Daoy (cell line): ENCODE measurements around the gene CCL16. TPM values are rescaled to one million over a fixed set of nuclear protein-coding genes. Genes with fewer than 3 reads are reported as not detected.
"Not testable (repeated sequence)": the region's sequence is repeated elsewhere in the genome, so short reads cannot be mapped to it uniquely, and the experiment has no call there.

ENCODE experiments used
- DNase-seq: peaks from one replicate; pipeline ENCODE4 v3.0.0-alpha.2; 2015; ENCODE audit warnings: low read depth
- total RNA-seq: library from RNA; depleted of rRNA; stranded (reverse); fragments of >200 nt; shearing (Covaris generic); gene quantifications from 2 replicates; pipeline ENCODE4 v1.2.3, GENCODE V29; 2014; rRNA removed

The CCL16 gene
- total RNA-seq, 1 experiment from 2014 or later, result not detected

DNA sequence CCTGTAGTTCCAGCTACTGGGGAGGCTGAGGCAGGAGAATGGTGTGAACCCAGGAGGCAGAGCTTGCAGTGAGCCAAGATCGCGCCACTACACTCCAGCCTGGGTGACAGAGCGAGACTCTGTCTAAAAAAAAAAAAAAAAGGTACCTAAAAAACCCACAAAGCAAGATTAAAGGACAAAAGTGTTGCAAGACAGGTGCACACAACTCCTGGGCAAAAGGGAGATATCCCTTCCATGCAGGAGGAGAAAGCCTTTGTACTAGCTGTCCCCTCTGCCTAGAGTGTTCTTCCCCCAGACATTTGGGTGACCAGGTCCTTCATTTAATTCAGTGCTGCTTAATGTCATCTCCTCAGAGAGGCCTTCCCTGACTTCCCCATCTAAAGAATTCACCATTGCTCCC lies 42.8 kb downstream of the CCL16 start:
- DNase-seq, result not testable (repeated sequence)

GRCh38 chr17:35936063-35936462 lies 45.2 kb downstream of the CCL16 start:
- DNase-seq, result no peak

DNA sequence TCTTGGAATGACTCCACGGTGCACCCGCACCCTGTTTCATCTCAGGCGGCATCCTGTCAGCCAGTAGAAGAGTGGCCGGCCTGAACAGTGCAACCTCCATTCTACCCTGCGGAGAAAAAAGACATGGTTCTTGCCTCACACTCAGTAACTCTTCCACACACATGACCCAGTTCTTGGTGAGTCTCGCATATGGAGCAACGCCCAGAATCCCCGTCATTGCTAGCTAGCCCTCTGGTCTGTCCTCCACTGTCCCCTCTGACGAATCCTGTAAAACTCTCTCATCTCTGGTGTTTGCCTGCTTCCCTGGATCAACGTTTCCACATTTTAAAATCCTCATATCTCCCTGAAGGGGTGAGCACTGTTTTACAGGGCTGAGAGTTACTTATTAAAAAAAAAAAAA lies 46.5 kb downstream of the CCL16 start:
- no peak for DNase-seq

- DNase-seq, result no peak
These were observed 48.7 kb downstream of the CCL16 start for GRCh38 chr17:35932586-35932985.

- peak; percentile 22 for DNase-seq
These were observed 49.4 kb downstream of the CCL16 start for GRCh38 chr17:35931794-35932425.

DNA sequence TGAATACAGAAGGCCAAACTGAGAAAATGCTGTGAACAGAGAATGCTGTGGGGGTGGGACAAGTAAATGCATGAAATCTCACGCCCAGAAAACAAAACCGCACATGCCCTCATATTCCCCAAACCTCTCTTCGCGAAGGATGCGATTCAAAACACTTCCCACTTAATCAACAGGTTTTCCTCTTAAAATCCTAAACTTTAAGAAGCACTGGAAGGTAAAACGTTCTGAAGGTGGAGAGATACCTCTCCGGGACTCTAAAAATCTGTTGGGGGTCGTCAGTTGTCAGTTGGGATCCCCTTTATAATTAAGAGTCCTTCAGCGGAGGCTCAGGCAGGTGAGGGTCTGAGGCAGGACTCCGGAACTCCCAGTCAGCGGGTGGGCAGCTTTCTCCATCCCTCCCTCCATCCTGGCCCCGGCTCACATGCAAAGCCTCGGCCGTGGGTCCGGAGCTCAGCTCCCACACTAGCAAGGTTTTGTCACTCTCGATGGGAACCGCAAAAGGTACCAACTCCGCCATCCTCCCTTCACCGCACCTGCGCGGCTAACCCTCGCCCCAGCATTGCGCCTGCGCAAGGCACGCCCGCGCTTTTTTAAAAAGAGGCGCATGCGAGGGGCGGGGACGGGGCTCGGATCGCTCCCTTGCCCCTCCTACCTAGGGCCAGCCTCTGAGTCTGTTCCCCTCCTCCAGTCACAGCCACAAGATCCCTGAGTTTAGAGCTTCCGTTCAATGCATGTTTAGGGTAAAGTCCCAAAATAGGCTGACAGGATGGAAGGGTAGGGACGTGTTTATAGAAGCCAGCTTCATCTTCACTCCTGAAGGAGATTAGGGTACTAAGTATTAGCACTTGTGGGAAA lies 50.9 kb downstream of the CCL16 start, which contains the start of gene RDM1:
TSS of gene RDM1 (minus strand) at position 563 of the 855 bp plus-strand sequence. CDS start at position 517, 46 bp downstream.
- DNase-seq, result peak; percentile 87

GRCh38 chr17:35927714-35928113 lies 53.6 kb downstream of the CCL16 start:
- no peak for DNase-seq

Other genes with a start within 250 kb of the CCL16 start
- gene RASL10B, start 249.9 kb downstream of the CCL16 start, total RNA-seq, result 0.39 and 3.5 TPM in 2 replicates
- not detected in 2 replicates for gene GAS2L2, start 228.3 kb downstream of the CCL16 start, total RNA-seq
- gene C17orf50, start 220.6 kb downstream of the CCL16 start, total RNA-seq, result not detected in 2 replicates
- gene MMP28, start 185.9 kb downstream of the CCL16 start, total RNA-seq, result 0.40 TPM in 1 of 2 replicates, not detected in the other
- gene TAF15, start 172.0 kb downstream of the CCL16 start, total RNA-seq, result 12.1 and 15.9 TPM in 2 replicates
- gene HEATR9, start 112.6 kb downstream of the CCL16 start, total RNA-seq, result not detected in 2 replicates
- gene CCL5, start 101.1 kb downstream of the CCL16 start, total RNA-seq, result 9.0 and 14.4 TPM in 2 replicates
- gene RDM1, start 50.7 kb downstream of the CCL16 start, total RNA-seq, result 0.86 and 4.3 TPM in 2 replicates
- gene LYZL6, start 37.8 kb downstream of the CCL16 start, total RNA-seq, result not detected in 2 replicates
- not detected in 2 replicates for gene CCL14, start 5.2 kb upstream of the CCL16 start, total RNA-seq
- not detected in 2 replicates for gene CCL15, start 20.1 kb upstream of the CCL16 start, total RNA-seq
- not detected in 2 replicates for gene CCL23, start 36.5 kb upstream of the CCL16 start, total RNA-seq
- gene CCL18, start 82.8 kb upstream of the CCL16 start, total RNA-seq, result not detected in 2 replicates
- gene CCL3, start 108.6 kb upstream of the CCL16 start, total RNA-seq, result 0.46 TPM in 1 of 2 replicates, not detected in the other
- not detected in 2 replicates for gene CCL4, start 122.3 kb upstream of the CCL16 start, total RNA-seq
- not detected in 2 replicates for gene TBC1D3B, start 195.1 kb upstream of the CCL16 start, total RNA-seq
- gene CCL3L1, start 215.3 kb upstream of the CCL16 start, total RNA-seq, result 1.7 TPM in 1 of 2 replicates, not detected in the other
- gene CCL4L2, start 229.6 kb upstream of the CCL16 start, total RNA-seq, result 0.63 and 2.9 TPM in 2 replicates